ENCODE data around the gene FAM171A2.
"Not testable (repeated sequence)": the region's sequence is repeated elsewhere in the genome, so short reads cannot be mapped to it uniquely, and the experiment has no call there.

FAM171A2 gene

GRCh38 chr17:44345454-44346026, 18.1 kb downstream of the FAM171A2 start:
- DNase-seq (ENCODE audit: low spot score) = no peak

DNA sequence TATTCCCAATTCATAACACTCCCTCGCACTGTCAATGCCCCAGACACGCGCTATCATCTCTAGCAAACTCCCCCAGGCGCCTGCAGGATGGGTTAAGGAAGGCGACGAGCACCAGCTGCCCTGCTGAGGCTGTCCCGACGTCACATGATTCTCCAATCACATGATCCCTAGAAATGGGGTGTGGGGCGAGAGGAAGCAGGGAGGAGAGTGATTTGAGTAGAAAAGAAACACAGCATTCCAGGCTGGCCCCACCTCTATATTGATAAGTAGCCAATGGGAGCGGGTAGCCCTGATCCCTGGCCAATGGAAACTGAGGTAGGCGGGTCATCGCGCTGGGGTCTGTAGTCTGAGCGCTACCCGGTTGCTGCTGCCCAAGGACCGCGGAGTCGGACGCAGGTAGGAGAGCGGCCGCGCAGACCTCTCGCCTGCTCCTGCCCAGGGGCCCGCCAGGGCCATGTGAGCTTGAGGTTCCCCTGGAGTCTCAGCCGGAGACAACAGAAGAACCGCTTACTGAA, 18.7 kb downstream of the FAM171A2 start, which contains the start of gene GRN:
GRN (plus strand) TSS at position 364 of the 515 bp plus-strand sequence. CDS start 3,863 bp downstream, outside the sequence.
- peak; percentile 99 for DNase-seq (ENCODE audit: low spot score)

DNA sequence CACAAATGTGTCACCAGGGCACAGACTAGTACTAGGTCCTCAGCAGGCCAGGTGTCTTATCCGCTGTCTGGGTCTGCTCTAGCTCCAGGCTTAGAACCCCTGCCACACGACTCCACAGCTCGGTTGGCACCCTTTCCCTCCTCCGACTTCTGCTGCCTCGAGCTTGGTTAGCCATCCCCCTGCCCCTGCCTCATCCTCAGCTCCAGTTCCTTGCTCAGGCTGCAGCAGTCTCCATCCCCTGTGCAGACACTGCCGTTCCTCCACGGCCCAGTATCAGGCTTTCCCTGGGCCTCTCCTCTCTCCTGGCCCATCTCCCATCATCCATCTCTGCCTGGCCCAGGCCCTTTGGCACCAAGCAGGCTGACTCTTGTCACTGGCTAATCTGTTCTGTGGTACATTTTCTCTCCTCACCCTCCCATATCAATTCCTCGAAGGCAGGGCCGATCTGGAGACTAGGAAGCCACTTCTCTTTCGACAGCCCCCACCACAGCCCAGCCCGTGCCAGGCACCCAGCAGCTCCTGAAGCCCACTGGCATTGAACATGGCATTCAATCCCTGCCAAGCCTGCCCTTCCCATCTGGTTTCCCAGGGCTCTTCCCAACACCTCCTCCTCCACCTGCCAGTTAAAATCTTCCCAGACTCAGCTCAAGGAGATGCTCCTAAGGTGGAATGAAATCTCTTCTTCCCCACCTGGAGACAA, 20.0 kb downstream of the FAM171A2 start:
- no peak for DNase-seq (ENCODE audit: low spot score)

DNA sequence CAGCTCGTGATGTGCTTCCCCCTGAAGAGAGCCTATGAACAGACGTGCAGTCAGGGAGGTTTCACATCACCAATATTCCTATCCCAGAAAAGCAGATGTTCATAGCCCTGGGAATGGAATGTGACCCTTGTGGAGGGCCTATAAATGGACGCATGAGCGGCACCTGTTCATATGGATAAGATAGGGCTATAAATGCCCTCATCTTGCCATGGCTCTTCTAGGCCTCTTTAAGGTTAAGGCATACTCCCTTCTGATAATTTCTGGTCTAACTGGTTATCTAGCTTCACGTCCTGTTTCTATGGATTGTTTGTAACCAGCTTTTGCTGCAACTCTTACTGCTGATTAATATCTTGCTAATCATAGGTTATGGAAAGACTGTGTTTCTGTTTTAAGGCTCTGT, 23.1 kb downstream of the FAM171A2 start:
- not testable (repeated sequence) for DNase-seq (ENCODE audit: low spot score)

GRCh38 chr17:44338702-44339101, 25.0 kb downstream of the FAM171A2 start:
- no peak for DNase-seq (ENCODE audit: low spot score)

GRCh38 chr17:44335968-44336367, 27.7 kb downstream of the FAM171A2 start:
- DNase-seq (ENCODE audit: low spot score) = no peak

GRCh38 chr17:44335564-44335963, 28.1 kb downstream of the FAM171A2 start:
- no peak for DNase-seq (ENCODE audit: low spot score)

- no peak for DNase-seq (ENCODE audit: low spot score)
Observed at GRCh38 chr17:44334727-44335126, 28.9 kb downstream of the FAM171A2 start.

DNA sequence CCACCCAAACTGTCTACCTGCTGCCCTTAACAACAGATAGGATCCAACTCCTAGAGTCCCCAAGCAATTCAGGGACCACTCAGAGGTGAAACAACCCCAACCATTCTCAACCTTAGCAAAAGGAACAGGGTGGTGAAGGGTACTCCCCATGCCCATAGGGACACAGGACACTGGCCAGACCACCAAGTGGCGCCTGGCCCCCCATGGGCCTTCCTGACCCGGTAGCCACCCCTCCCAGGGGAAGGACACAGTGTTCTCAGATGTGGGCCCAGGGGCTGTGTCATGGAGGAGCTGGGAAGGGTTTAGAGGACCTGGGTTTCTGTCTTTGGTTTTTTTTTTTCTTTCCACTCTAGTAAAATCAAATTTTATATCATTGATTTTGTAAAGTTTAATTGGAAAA, 29.3 kb downstream of the FAM171A2 start:
- no peak for DNase-seq (ENCODE audit: low spot score)

DNA sequence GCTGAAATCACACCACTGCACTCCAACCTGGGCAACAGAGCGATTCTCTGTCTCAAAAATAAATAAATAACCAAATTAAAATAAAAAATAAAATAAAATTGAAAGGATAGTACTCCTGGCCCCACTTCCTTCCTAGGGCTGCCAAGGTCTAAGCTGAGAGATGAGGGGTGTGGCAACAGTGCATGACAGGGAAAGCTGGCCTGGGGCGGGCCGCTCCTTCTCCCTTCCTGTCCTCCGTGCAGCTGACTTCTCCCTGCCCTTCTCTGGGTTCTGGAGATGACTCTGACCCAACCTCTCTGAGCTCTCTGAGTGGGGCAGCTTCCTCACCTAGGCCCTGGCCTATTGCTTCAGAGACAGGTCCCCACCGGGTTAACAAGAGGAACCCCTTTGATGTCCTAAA, 30.3 kb downstream of the FAM171A2 start:
- DNase-seq (ENCODE audit: low spot score) = no peak

GRCh38 chr17:44331249-44331760, 32.3 kb downstream of the FAM171A2 start:
- DNase-seq (ENCODE audit: low spot score) = peak; percentile 71

DNA sequence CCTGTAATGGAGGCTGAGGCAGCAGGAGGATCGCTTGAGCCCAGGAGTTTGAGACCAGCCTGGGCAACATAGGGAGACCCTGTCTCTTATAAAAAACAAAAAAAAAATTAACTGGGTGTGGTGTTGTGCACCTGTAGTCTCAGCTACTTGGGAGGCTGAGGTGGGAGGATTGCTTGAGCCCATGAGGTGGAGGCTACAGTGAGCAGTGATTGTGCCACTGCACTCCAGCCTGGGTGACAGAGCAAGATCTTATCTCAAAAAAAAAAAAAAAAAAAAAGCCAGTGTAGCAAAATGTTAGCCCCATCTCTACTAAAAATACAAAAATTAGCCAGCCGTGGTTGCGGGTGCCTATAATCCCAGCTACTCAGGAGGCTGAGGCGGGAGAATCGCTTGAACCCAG, 33.4 kb downstream of the FAM171A2 start:
- not testable (repeated sequence) for DNase-seq (ENCODE audit: low spot score)

DNA sequence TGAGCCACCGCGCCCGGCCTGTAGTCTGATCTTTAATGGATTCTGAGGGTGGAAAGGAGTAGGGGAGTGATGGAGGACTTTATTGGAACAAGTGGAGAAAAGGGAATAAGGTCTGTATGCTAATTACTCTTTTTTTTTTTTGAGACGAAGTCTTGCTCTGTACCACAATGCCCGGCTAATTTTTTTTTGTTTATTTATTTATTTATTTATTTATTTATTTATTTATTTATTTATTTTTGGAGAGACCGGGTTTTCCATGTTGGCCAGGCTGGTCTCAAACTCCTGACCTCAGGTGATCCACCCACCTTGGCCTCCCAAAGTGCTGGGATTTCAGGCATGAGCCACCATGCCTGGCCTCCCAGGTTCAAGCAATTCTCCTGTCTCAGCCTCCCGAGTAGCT, 34.1 kb downstream of the FAM171A2 start:
- DNase-seq (ENCODE audit: low spot score) = not testable (repeated sequence)

GRCh38 chr17:44327715-44328449, 35.8 kb downstream of the FAM171A2 start:
- DNase-seq (ENCODE audit: low spot score) = no peak

DNA sequence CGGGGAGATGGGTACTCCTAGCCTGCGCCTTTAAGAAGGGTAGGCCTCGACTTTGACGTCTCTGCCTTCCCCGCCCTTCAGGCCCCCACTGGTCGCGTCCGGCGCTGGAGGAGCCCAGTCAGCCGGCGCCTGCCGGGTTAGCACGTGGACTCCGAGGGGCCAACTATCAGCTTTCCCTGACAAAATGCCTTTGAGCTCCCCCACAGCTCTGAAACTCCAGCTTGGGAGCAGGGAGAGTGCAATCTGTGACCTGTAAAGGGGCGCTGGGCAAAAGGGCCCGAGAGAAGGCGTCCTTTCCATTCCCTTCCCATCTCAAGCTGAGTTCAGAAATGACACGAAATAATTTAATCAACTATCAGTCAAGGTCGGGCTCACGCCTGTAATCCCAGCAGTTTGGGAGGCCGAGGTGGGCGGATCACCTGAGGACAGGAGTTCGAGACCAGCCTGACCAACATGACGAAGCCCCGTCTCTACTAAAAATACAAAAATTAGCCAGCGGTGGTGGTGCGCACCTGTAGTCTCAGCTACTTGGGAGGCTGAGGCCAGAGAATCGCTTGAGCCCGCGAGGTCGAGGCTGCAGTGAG, 36.7 kb downstream of the FAM171A2 start:
- peak; percentile 89 for DNase-seq (ENCODE audit: low spot score)

DNA sequence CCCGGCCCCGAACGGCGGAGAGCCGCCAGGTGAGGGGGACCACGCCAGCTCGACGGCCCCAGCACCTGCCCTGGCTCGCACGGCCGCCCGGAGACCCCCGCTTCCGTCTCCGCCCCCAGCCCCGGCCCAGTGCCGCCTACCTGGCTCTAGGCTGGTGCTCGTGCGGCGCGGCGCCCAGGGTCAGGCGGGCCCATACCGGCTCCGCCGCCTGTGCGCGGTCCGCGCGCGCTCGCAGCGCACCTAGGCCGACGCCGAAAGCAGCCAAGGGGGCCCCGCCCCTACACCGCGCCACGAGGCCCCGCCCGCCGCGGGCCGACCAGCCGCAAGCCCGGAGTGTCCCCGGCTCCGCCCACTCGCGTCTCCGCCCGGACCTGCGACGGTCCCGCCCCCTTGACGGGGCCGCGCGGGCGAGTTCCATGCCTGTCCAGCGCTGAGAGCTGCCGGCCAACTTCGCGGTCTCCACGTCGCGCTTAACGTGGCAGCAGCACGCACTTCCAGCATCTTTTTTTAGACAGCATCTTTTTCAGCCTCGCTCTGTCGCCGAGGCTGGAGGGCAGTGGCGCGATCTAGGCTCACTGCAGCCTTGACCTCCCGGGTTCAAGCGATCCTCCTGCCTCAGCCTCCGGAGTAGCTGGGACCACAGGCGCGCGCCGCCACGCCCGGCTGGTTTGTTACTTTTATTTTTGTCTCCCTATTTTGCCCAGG, 38.9 kb downstream of the FAM171A2 start, which contains the start of gene SLC25A39:
SLC25A39 (minus strand) TSS at position 253 of the 705 bp plus-strand sequence. CDS start 1,261 bp downstream, outside the sequence.
- peak; percentile 88 for DNase-seq (ENCODE audit: low spot score)

DNA sequence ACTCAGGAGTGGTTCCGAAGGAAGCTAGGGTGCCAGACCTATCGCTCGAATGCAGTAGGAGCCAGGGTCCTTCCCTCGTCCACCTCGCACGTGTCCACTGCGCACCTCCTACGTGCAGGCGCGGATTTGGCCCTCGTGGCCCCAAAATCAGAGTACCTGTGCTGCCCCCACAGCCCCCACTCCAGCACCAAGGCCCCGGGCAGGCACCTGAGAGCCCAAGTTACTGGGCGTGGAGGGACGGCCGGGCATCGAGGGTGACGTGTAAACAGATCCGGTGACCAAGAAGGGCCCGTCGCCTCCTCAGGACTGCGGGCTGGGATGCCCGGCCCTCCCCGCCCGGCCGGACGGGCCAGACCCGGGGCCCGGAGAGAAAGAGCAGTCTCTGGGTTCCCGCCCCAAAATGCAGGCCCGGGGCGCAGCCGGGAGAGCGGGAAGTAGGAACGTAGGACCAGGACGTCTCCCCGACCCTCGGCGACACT, 39.5 kb downstream of the FAM171A2 start:
- DNase-seq (ENCODE audit: low spot score) = no peak

DNA sequence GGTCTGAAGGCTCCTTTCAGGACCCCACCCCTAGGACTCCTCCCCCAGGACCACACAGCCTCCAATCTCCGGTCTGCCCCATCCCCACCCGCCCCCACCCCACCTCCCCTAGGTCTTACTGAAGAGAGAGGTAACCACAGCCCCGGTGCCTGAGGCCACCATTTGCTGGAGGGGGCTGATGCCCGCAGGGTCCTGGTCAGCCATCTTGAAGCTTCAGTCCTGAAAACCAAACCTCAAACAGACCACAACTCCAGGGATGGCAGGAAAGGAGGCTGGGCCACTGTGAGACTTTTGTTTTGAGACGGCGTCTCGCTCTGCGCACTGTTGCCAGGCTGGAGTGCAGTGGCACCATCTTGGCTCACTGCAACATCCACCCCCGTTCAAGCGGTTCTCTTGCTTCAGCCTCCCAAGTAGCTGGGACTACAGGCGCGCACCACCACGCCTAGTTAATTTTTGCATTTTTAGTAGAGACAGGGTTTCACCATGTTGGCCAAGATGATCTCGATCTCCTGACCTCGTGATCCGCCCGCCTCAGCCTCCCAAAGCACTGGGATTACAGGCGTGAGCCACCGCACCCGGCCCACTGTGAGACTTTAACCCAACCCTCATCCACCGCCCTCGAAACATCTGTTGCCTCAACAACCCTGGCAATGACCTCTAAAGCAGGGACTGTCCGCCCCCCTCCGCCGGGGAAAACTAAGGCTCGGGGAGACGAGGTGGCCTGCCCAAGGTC, 40.1 kb downstream of the FAM171A2 start:
- DNase-seq (ENCODE audit: low spot score) = no peak

GRCh38 chr17:44322236-44322895, 41.3 kb downstream of the FAM171A2 start:
- no peak for DNase-seq (ENCODE audit: low spot score)

Measured in HuH-7 (cell line).